Ishikawa (cell line): Measurements from ENCODE around the gene BIN1.

ENCODE experiments used
- EGR1 ChIP-seq: IDR thresholded peaks from 2 replicates; pipeline ENCODE4 v1.6.1; 2012
- EP300 ChIP-seq: IDR thresholded peaks from 2 replicates; pipeline ENCODE4 v1.6.1; 2012; ENCODE audit warnings: borderline replicate concordance
- FOXM1 ChIP-seq: IDR thresholded peaks from 2 replicates; pipeline ENCODE4 v1.6.1; 2012; ENCODE audit warnings: low read depth, borderline replicate concordance
- MAX ChIP-seq: IDR thresholded peaks from 2 replicates; pipeline ENCODE4 v1.6.1; 2012
- NFIC ChIP-seq: IDR thresholded peaks from 2 replicates; pipeline ENCODE4 v1.6.1; 2012
- RAD21 ChIP-seq: IDR thresholded peaks from 2 replicates; pipeline ENCODE4 v1.6.1; 2012; ENCODE audit warnings: low read depth
- REST ChIP-seq: IDR thresholded peaks from 2 replicates; pipeline ENCODE4 v1.6.1; 2012; ENCODE audit warnings: low read depth, mild to moderate bottlenecking
- TAF1 ChIP-seq: IDR thresholded peaks from 2 replicates; pipeline ENCODE4 v1.6.1; 2012; ENCODE audit warnings: low read depth, mild to moderate bottlenecking
- TCF12 ChIP-seq: IDR thresholded peaks from 2 replicates; pipeline ENCODE4 v1.6.1; 2012; ENCODE audit warnings: low read depth
- TEAD4 ChIP-seq: IDR thresholded peaks from 2 replicates; pipeline ENCODE4 v1.6.1; 2012
- USF1 ChIP-seq: IDR thresholded peaks from 2 replicates; pipeline ENCODE4 v1.6.1; 2012
- YY1 ChIP-seq: IDR thresholded peaks from 2 replicates; pipeline ENCODE4 v1.6.1; 2012; ENCODE audit warnings: low read depth

- TF ChIP-seq RAD21: no peak
- no peak for TF ChIP-seq EP300
- TF ChIP-seq TEAD4: no peak
- no peak for TF ChIP-seq MAX
- TF ChIP-seq FOXM1: no peak
- TF ChIP-seq TAF1: no peak
- TF ChIP-seq NFIC: no peak
- no peak for TF ChIP-seq EGR1
- no peak for TF ChIP-seq REST
- TF ChIP-seq TCF12: no peak
- no peak for TF ChIP-seq YY1
- TF ChIP-seq USF1: no peak
These were observed 48.1 kb downstream of the BIN1 start for GRCh38 chr2:127058954-127059252.
